GM18508 (cell line): ENCODE data around the gene TMEM255B.

ENCODE experiments used
- ATAC-seq: cut with Tn5 transposase; IDR thresholded peaks from one replicate; pipeline ENCODE4 v1.9.1; 2021; ENCODE audit warnings: moderate number of reproducible peaks; ENCODE audit not compliant: insufficient read depth, unreplicated experiment

TMEM255B gene

GRCh38 chr13:113798200-113798811, 39.3 kb downstream of the TMEM255B start:
- ATAC-seq: no peak

DNA sequence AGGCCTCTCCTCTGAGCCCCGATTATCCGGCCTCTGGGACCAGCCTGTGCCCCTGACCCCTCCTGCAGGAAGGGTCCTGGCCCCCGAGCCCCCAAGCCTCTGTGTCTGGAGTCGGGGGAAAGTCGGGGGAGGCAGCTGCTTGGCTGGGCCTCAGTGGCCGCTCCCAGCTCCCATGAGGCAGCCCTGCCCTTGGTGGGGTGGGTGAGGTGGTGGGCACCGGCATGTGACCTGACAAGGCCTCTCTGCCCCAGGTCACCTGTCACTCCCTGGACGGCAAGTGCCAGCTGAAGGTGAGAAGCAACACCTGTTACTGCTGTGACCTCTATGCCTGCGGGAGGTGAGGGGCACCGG, 41.5 kb downstream of the TMEM255B start:
- no peak for ATAC-seq

- no peak for ATAC-seq
Measured at GRCh38 chr13:113801289-113801961, 42.4 kb downstream of the TMEM255B start.

- no peak for ATAC-seq
Measured at GRCh38 chr13:113802090-113802531, 43.1 kb downstream of the TMEM255B start.

DNA sequence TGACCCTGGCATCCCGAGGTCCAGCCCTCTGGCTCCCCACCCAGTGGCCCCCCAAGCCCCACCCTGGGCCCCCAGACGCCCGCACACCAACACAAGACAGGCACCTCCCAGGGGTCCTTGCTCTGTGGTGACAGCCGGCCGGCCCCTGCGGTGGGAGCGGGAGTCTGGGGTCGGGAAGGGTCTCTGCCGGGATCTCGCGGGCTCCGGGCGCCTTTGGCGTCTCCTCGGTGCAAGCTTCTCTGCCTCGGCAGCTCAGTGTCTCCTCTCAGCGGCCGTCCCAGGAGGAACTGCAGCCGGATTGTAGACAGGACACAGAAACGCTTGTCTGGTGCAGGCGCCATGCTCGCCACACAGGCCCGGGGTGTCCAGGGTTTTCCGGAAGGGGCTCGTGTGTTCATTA, 43.7 kb downstream of the TMEM255B start:
- no peak for ATAC-seq

DNA sequence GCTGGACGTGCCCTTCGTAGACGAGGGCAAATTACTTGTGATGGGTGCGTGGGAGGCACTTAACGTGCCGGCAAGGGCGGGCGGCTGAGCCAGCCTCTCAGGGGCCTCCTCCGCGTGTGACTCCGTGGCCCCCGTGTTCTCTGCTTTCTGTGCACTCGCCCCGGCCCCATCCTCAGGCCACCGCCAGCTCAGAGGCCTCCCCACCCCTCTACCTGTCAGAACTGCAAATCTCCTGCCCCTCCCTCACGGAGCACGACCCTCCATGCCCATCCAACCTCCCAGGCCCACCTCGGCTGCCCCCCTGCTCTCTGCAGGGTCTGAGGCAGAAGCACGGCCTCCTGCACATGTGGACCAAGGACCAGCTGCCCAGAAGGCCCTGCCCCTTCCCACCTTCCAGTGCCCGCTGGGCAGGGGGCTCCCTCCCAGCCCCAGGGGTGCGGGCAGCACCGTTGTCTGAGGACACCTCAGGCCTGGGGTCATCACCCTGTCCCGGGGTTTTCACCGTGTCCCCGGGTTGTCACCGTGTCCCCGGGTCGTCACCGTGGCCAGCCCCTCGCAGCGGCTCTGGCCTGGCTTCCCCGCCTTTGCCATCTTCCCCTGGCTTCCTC, 44.5 kb downstream of the TMEM255B start:
- no peak for ATAC-seq

- no peak for ATAC-seq
Measured at GRCh38 chr13:113804017-113804702, 45.1 kb downstream of the TMEM255B start.

GRCh38 chr13:113804703-113805430, 45.8 kb downstream of the TMEM255B start:
- ATAC-seq: no peak

- no peak for ATAC-seq
Measured at GRCh38 chr13:113805431-113806103, 46.5 kb downstream of the TMEM255B start.

DNA sequence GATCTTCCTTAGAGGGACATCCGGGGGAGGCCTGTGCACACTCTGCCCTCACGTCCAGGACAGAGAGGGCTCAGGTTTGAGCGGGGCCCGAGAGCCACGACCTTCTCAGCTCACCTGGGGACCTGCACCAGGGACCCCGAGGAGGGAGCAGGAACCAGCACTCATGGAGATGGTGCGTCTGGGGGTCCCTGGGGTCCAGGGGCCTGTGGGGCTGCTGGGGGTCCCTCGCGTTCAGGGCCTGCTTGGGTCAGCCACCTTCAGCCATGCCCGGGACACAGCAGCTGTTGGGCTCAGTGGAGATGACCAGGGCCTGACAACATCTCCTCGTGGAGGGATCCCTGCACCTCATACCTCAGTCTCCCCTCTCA, 47.1 kb downstream of the TMEM255B start:
- ATAC-seq: no peak

DNA sequence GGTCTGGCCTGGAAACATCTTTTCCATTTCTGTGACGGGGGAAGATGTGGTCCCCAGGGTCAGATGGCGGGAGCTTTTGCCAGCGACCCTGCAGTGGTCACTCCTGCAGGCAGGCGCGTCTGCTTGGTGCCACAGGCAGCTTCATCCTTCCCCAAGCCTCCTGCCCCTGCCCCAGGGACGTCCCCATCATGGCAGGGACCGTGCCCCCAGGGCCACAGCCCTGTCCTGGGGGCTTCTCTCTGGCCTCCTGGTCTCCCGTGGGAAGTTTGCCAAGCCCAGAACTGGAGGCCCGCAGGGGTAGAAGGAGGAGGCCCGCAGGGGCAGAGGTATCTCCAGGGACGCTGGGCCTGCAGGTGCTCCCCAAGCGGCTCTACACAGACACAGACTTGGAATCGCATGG, 47.5 kb downstream of the TMEM255B start:
- ATAC-seq: no peak

- ATAC-seq: no peak
Measured at GRCh38 chr13:113808058-113808834, 49.2 kb downstream of the TMEM255B start.

DNA sequence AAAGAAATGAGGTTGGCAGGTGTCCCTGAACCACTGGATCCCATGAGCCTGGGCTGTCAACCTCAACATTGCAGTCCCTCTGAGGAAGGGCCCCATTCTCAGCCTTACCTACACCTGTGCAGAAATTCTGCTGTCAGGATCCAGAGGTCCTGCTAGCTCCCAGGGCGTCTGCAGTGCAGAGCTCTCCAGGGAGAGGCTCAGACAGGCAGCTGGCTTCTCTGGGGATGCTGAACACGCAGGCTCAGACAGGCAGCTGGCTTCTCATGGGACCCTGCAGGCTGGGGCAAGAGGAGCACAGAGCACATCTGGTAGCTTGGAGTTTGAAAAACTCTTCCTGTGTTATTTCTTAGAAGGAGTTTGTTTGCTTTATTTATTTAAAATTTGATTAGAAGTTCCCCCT, 50.9 kb downstream of the TMEM255B start:
- no peak for ATAC-seq

DNA sequence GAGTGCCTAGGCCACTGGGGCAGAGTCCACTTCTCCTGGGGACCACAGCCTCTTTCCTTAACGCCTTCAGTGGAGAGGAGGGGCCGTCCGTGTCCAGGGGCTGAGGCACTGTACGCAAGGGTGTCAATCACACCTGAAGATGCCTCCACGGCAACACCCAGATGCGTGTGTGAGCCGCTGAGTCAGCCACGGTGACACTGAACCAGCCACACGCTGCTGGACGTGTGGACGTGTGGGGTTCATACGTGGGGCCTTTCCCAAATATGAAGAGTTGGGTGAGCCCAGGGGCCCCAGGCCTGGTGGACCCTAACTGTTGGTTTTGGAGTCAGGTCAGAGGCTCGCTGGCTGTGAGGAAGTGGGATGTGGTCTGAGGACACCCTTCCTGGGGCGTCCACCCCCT, 51.6 kb downstream of the TMEM255B start:
- ATAC-seq: no peak

DNA sequence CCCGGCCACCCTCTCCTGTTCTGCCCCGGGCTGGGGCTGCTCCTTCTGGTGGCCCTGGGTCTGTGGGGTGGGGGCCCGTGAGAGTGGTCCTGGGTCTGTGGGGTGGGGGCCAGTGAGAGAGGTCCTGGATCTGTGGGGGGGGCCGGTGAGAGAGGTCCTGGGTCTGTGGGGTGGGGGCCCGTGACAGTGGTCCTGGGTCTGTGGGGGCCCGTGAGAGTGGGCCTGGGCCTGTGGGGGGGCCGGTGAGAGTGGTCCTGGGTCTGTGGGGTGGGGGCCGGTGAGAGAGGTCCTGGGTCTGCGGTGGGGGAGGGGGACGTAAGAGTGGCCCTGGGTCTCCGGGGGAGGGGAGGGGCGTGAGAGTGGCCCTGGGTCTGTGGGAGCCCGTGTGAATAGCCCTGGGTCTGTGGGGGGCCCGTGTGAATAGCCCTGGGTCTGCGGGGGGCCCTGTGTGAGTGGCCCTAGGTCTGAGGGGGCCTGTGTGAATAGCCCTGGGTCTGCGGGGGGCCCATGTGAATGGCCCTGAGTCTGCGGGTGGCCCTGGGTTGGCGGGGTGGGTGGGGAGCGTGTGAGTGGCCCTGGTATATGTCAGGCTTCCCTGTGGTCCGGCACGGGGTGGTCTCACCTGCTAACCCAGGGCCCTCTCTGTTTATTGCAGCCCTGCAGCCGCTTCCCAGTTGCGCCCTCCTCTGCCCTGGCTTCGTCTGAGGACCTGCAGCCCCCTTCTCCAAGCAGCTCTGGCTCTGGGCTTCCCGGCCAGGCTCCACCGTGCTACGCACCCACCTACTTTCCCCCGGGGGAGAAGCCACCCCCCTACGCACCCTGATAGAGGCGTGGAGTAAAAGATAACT, 52.3 kb downstream of the TMEM255B start:
- no peak for ATAC-seq

DNA sequence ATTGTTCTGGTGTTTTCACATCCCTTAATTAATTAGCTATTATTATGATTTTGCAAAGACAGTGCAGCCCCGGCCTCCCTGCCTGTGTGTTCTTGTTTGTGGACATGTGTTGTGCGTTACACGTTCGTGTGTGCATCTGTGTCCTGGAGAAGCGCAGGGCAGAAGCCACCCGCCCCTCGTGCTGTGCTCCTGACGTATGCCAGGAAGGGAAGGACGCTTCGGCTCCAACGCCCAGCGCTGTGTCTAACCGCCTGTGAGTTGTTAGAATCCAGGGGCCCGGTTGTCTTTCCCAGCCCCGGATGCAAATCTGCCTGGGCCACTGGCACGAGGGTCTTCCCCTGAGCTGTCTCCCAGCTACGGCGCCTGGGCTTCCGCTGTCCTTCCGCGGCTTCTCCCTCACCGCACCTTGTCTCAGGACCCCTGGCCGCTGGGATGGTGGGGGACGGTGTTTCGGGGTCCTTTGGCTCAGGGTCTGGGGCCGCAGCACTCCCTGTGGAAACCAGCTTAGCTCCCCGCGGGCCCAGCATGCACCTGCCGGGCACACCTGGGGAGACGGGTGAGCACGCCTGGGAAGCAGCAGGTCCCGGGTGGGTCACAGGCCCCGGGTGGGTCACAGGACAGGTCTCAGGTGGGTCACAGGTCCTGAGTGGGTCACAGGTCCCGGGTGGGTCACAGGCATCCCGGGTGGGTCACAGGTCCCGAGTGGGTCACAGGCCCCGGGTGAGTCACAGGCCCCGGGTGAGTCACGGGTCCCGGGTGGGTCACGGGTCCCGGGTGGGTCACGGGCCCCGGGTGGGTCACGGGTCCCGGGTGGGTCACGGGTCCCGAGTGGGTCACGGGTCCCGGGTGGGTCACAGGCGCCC, 53.4 kb downstream of the TMEM255B start:
- ATAC-seq: no peak

GRCh38 chr13:113813070-113813748, 54.2 kb downstream of the TMEM255B start:
- ATAC-seq: no peak
